Esophagus muscularis mucosa (tissue), 3 donors: ENCODE measurements around the gene SRRM4.

Experiments
- POLR2AphosphoS5 ChIP-seq, 2 donors: sonication (generic); formaldehyde crosslinking; IDR thresholded peaks; one replicate each; pipeline ENCODE4 v1.6.1; 2017; ENCODE audit warnings: antibody characterized with exemption in 2 of 2
- TF ChIP-seq, protein P1 (sequence below), 3 experiments: fragments of 200-600 bp in 2 of 3; fragments of 450-650 bp in 1 of 3; sonication (generic) in 2 of 3; IDR thresholded peaks; one replicate each; pipeline ENCODE4 v1.5.1; 2017 to 2019; ENCODE audit warnings: antibody characterized with exemption in 3 of 3, mild to moderate bottlenecking in 2 of 3, moderate library complexity in 1 of 3

DNA sequence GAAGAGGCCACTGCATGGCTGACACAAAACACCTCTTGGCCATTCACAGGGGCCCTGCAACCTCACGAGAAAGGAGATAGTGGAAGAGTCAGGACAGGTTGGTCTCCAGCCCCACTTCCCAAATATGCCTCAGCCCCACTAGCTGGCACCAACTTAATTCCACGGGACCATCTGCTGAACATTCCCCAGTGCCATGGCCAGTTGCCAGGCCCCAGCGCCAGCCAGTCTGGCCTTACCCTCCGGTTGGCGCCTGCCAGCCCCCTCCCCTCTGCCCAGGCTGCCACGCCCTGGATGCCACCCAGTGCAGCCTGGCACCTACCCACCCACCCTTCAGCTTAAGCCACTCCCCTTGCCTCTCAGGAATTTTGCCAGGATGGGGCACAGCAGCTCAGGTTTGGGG, 176.2 kb downstream of the SRRM4 start:
- no peak for TF ChIP-seq POLR2AphosphoS5 (IDR thresholded peaks at IDR 0.05)
- TF ChIP-seq, protein P1, sequence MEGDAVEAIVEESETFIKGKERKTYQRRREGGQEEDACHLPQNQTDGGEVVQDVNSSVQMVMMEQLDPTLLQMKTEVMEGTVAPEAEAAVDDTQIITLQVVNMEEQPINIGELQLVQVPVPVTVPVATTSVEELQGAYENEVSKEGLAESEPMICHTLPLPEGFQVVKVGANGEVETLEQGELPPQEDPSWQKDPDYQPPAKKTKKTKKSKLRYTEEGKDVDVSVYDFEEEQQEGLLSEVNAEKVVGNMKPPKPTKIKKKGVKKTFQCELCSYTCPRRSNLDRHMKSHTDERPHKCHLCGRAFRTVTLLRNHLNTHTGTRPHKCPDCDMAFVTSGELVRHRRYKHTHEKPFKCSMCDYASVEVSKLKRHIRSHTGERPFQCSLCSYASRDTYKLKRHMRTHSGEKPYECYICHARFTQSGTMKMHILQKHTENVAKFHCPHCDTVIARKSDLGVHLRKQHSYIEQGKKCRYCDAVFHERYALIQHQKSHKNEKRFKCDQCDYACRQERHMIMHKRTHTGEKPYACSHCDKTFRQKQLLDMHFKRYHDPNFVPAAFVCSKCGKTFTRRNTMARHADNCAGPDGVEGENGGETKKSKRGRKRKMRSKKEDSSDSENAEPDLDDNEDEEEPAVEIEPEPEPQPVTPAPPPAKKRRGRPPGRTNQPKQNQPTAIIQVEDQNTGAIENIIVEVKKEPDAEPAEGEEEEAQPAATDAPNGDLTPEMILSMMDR (IDR thresholded peaks at IDR 0.05) = no peak
